ENCODE measurements around the gene ALOX5. TPM values are rescaled to one million over a fixed set of nuclear protein-coding genes. Genes with fewer than 3 reads are reported as not detected.

ALOX5 gene
- total and polyA plus RNA-seq, 7 experiments from 2014 or later = 1.0 to 143 (median 4.1) TPM

DNA sequence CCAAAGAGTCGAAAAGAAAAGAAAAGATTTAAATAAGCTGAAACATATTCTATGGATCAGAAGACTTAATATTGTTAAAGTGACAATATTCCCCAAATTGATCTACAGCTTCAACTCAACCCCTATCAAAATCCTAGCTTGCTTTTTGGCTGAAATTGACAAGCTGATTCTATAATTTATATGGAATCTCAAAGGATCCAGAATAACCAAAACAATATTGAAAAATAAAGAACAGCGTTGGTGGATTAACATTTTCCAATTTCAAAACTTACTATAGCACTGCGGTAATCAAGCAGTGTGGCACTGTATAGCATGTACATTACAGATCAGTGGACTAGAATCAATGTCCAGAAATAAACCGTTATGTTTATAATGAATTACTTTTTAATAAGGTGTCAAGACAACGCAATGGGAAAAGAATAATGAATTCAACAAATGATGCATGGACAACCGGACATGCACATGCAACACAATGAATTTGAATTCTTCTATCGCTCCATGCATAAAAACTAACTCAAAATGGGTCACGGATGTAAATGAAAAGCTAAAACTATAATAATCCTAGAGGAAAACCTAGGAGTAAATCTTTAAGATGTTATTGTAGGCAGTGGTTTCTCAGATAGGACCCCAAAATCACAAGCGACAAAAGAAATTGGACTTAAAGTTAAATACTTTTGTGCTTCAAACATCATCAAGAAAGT is 1.6 kb upstream of the ALOX5 start:
- Mint-ChIP-seq H3K27ac (peak overlapping the region in 1 of 9 donors; percentile 45), H3K9me3 (peaks cover 0 to 6% (median 0%) of the 10 kb centered on the region in 11 donors), H3K4me1 (peaks cover 8 to 33% (median 20%) of the 10 kb centered on the region in 7 donors), H3K36me3 (peaks cover 0 to 11% (median 0%) of the 10 kb centered on the region in 5 donors), H3K27me3 (peaks cover 41 to 85% (median 51%) of the 10 kb centered on the region in 5 donors), H3K4me3 (peak overlapping the region in 9 of 10 donors; percentile 67 to 92 (median 85))
- intact Hi-C loops (cut with micrococcal nuclease) = loop anchor here (10.0 kb wide), 2 partner anchors 302 to 322 kb away; partner anchors contain the start of gene ZFAND4 (in 1 of the 2)
- H3K4me1 ChIP-seq (ENCODE audit: control insufficient read depth in 2 of 2, insufficient read depth in 2 of 2, low read length in 2 of 2) = peaks cover 0 to 6% of the 10 kb centered on the region in 2 donors
- no peak for DNase-seq
- H3K27me3 ChIP-seq (ENCODE audit: control insufficient read depth in 2 of 2, insufficient read depth in 2 of 2, low read length in 2 of 2) = peaks cover 0 to 10% of the 10 kb centered on the region in 2 donors
- ChIA-PET CTCF (no interaction called here), POLR2A (no interaction called here)
- no peaks in the 10 kb centered on the region for H3K9me3 ChIP-seq (ENCODE audit: control insufficient read depth in 2 of 3, low read length in 3 of 3)
- no peak overlapping the region for H3K27ac ChIP-seq (ENCODE audit: low read depth, low read length)
- H3K36me3 ChIP-seq (ENCODE audit: control insufficient read depth in 2 of 3, insufficient read depth in 3 of 3, low read length in 3 of 3) = no peaks in the 10 kb centered on the region
- no peak overlapping the region for H3K4me3 ChIP-seq (ENCODE audit: low read length)
- ATAC-seq = no peak

DNA sequence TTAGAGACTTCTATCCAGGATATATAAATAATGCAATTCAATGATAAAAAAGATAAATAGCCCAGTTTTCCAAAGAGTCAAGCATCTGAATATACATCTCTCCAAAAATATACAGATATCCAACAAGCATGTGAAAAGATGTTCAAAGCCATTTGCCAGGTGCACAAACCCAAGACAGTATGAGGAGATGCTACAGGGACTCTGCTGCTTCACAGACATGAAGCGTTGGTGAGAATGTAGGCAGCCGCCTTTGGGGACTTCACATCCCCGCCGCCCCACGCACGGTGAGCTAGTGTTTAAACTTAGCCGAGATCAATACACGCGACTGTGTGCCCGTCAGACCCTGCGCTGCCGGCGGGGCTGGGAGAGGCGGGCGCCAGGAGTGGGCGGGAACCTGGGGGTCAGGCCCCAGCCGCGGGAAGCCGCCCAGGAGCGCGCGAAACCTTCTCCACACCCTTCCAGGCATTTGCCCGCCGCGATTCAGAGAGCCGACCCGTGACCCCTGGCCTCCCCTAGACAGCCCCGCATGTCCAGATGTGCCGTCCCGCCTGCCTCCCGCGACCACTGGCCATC is 927 bp upstream of the ALOX5 start:
- H3K27me3 ChIP-seq (ENCODE audit: control insufficient read depth in 2 of 2, insufficient read depth in 2 of 2, low read length in 2 of 2) = peaks cover 0 to 10% of the 10 kb centered on the region in 2 donors
- peak overlapping the region; percentile 37 for H3K4me3 ChIP-seq (ENCODE audit: low read length)
- POLR2A ChIA-PET = no interaction called here
- peak; percentile 54 for ATAC-seq
- CTCF ChIA-PET = no interaction called here
- H3K9me3 Mint-ChIP-seq = peaks cover 0 to 4% (median 0%) of the 10 kb centered on the region in 11 donors
- H3K36me3 ChIP-seq (ENCODE audit: control insufficient read depth in 2 of 3, insufficient read depth in 3 of 3, low read length in 3 of 3) = no peaks in the 10 kb centered on the region
- peaks cover 8 to 33% (median 21%) of the 10 kb centered on the region in 7 donors for H3K4me1 Mint-ChIP-seq
- intact Hi-C loops (cut with micrococcal nuclease) = loop anchor here (10.0 kb wide), 2 partner anchors 302 to 322 kb away; partner anchors contain the start of gene ZFAND4 (in 1 of the 2)
- peaks cover 0 to 7% (median 0%) of the 10 kb centered on the region in 5 donors for H3K36me3 Mint-ChIP-seq
- H3K27ac Mint-ChIP-seq = peak overlapping the region in 2 of 9 donors; percentile 45 to 62
- H3K27me3 Mint-ChIP-seq = peaks cover 41 to 87% (median 51%) of the 10 kb centered on the region in 5 donors
- H3K9me3 ChIP-seq (ENCODE audit: control insufficient read depth in 2 of 3, low read length in 3 of 3) = no peaks in the 10 kb centered on the region
- H3K4me3 Mint-ChIP-seq = peak overlapping the region; percentile 67 to 92 (median 86)
- H3K27ac ChIP-seq (ENCODE audit: low read depth, low read length) = no peak overlapping the region
- H3K4me1 ChIP-seq (ENCODE audit: control insufficient read depth in 2 of 2, insufficient read depth in 2 of 2, low read length in 2 of 2) = peaks cover 0 to 6% of the 10 kb centered on the region in 2 donors
- peak in 3 of 9 donors; percentile 6 to 37 (median 7) for DNase-seq

DNA sequence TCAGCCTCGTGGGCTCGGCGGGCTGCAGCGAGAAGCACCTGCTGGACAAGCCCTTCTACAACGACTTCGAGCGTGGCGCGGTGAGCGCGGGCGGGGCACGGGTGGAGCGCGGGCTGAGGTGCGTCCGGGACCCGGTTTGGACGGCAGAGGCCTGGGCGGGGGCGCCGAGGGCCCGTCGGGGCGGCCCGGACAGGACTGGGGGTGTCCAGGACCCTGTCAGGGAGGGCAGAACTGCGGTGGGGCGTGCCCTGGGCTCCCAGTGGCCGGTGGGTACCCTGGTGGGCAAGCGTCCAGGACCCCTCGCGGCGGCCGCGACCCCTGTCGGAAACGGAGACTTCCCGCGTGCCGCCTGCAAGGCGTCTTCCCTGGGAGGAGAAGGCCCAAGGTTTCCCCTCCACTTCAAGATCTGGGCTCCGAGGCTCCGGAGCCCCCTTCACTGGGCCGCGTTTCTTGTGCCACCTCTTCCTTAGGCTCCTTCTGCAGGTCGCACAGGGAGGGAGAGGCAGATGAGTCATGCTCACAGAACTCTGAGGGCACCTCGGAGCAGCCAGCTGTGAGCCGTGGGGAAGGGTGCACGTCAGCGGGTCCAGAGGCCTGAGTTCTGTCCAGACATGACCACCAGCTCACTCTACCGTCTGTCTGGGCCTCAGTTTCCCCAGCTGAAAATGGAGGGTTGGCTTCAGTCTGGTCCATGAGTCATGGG is 485 bp downstream of the ALOX5 start:
- H3K9me3 Mint-ChIP-seq = no peaks in the 10 kb centered on the region
- intact Hi-C loops (cut with micrococcal nuclease) = loop anchor here (2.0 to 10.0 kb wide), 3 partner anchors 46 to 320 kb away; partner anchors contain the start of gene ZFAND4 (in 1 of the 2)
- H3K27me3 ChIP-seq (ENCODE audit: control insufficient read depth in 2 of 2, insufficient read depth in 2 of 2, low read length in 2 of 2) = peaks cover 0 to 10% of the 10 kb centered on the region in 2 donors
- H3K4me3 ChIP-seq (ENCODE audit: low read length) = no peak overlapping the region
- peaks cover 35 to 73% (median 38%) of the 10 kb centered on the region in 5 donors for H3K27me3 Mint-ChIP-seq
- no peaks in the 10 kb centered on the region for H3K9me3 ChIP-seq (ENCODE audit: control insufficient read depth in 2 of 3, low read length in 3 of 3)
- H3K4me1 Mint-ChIP-seq = peaks cover 8 to 29% (median 21%) of the 10 kb centered on the region in 7 donors
- ChIA-PET POLR2A (no interaction called here), CTCF (no interaction called here)
- peaks cover 0 to 6% of the 10 kb centered on the region in 2 donors for H3K4me1 ChIP-seq (ENCODE audit: control insufficient read depth in 2 of 2, insufficient read depth in 2 of 2, low read length in 2 of 2)
- H3K36me3 Mint-ChIP-seq = peaks cover 0 to 6% (median 0%) of the 10 kb centered on the region in 5 donors
- DNase-seq = peak in 1 of 9 donors; percentile 11
- ATAC-seq = no peak
- H3K36me3 ChIP-seq (ENCODE audit: control insufficient read depth in 2 of 3, insufficient read depth in 3 of 3, low read length in 3 of 3) = no peaks in the 10 kb centered on the region
- H3K4me3 Mint-ChIP-seq = peak overlapping the region in 9 of 10 donors; percentile 41 to 92 (median 67)
- H3K27ac ChIP-seq (ENCODE audit: low read depth, low read length) = no peak overlapping the region
- peak overlapping the region in 1 of 9 donors; percentile 42 for H3K27ac Mint-ChIP-seq

DNA sequence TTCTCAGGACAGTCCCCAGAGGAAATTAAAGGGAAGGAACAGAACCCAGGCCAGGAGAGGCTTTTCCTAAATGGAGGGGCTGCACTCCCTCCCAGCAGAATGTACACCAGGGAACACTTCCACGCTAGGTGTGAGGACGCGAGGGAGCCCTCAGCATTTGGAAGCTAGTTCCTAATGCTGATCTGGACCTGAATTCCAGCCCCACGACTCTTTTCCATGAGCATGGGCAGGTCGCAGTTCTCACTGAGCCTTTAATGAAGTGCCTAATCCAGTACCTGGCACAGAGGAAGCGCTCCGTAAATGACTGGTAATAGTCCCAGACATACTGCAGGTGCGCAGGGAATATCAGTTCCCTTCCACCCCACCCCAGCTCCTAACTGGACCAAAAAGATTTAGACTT is 1.1 kb downstream of the ALOX5 start:
- Mint-ChIP-seq H3K9me3 (no peaks in the 10 kb centered on the region), H3K36me3 (peaks cover 0 to 6% (median 0%) of the 10 kb centered on the region in 5 donors), H3K27me3 (peaks cover 32 to 67% (median 32%) of the 10 kb centered on the region in 5 donors), H3K4me3 (peak overlapping the region; percentile 42 to 92 (median 60)), H3K4me1 (peaks cover 8 to 29% (median 21%) of the 10 kb centered on the region in 7 donors), H3K27ac (no peak overlapping the region)
- ChIA-PET CTCF (no interaction called here), POLR2A (no interaction called here)
- no peak overlapping the region for H3K4me3 ChIP-seq (ENCODE audit: low read length)
- ATAC-seq (no peak), DNase-seq (no peak)
- no peaks in the 10 kb centered on the region for H3K9me3 ChIP-seq (ENCODE audit: control insufficient read depth in 2 of 3, low read length in 3 of 3)
- intact Hi-C loops (cut with micrococcal nuclease) = loop anchor here (2.0 to 10.0 kb wide), 3 partner anchors 46 to 320 kb away; partner anchors contain the start of gene ZFAND4 (in 1 of the 2)
- peaks cover 0 to 10% of the 10 kb centered on the region in 2 donors for H3K27me3 ChIP-seq (ENCODE audit: control insufficient read depth in 2 of 2, insufficient read depth in 2 of 2, low read length in 2 of 2)
- H3K36me3 ChIP-seq (ENCODE audit: control insufficient read depth in 2 of 3, insufficient read depth in 3 of 3, low read length in 3 of 3) = no peaks in the 10 kb centered on the region
- peaks cover 0 to 6% of the 10 kb centered on the region in 2 donors for H3K4me1 ChIP-seq (ENCODE audit: control insufficient read depth in 2 of 2, insufficient read depth in 2 of 2, low read length in 2 of 2)
- H3K27ac ChIP-seq (ENCODE audit: low read depth, low read length) = no peak overlapping the region

DNA sequence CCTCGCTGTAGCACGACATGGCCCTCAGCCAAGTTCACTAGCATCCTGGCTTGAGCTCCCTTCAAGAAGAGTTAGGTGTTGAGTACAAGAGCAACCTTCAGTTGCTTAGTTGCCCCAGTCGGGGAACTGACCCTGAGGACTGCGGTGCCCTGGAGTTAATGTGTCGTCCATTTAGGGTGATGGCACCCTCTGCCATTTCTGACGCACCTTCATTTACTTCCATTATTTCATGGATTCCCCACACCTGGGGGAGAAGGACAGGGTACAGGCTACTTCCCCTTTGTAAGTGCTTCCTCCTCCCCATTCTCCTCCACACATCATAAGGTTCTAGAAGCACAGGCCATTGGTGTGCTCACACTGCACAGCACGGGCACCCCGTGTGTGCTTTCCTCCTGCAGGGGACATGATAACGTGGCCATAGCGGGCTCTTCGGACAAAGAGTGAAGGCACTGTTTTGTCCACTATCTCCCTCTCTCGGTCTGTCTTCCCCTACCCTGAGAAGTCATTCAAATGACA is 1.8 kb downstream of the ALOX5 start:
- H3K27ac Mint-ChIP-seq = peak overlapping the region in 2 of 9 donors; percentile 33 to 44
- ATAC-seq = peak; percentile 24
- peaks cover 25 to 60% (median 28%) of the 10 kb centered on the region in 5 donors for H3K27me3 Mint-ChIP-seq
- ChIA-PET CTCF (no interaction called here), POLR2A (no interaction called here)
- H3K4me3 Mint-ChIP-seq = peak overlapping the region; percentile 42 to 92 (median 62)
- Histone ChIP-seq H3K27me3 (ENCODE audit: control insufficient read depth in 2 of 2, insufficient read depth in 2 of 2, low read length in 2 of 2) (peaks cover 0 to 10% of the 10 kb centered on the region in 2 donors), H3K27ac (ENCODE audit: low read depth, low read length) (no peak overlapping the region), H3K36me3 (ENCODE audit: control insufficient read depth in 2 of 3, insufficient read depth in 3 of 3, low read length in 3 of 3) (no peaks in the 10 kb centered on the region), H3K9me3 (ENCODE audit: control insufficient read depth in 2 of 3, low read length in 3 of 3) (no peaks in the 10 kb centered on the region), H3K4me1 (ENCODE audit: control insufficient read depth in 2 of 2, insufficient read depth in 2 of 2, low read length in 2 of 2) (peaks cover 0 to 6% of the 10 kb centered on the region in 2 donors), H3K4me3 (ENCODE audit: low read length) (no peak overlapping the region)
- H3K9me3 Mint-ChIP-seq = no peaks in the 10 kb centered on the region
- no peak for DNase-seq
- intact Hi-C loops (cut with micrococcal nuclease) = loop anchor here (2.0 to 10.0 kb wide), 3 partner anchors 45 to 319 kb away; partner anchors contain the start of gene ZFAND4 (in 1 of the 2)
- H3K4me1 Mint-ChIP-seq = peaks cover 8 to 29% (median 21%) of the 10 kb centered on the region in 7 donors
- H3K36me3 Mint-ChIP-seq = peaks cover 0 to 6% (median 0%) of the 10 kb centered on the region in 5 donors

DNA sequence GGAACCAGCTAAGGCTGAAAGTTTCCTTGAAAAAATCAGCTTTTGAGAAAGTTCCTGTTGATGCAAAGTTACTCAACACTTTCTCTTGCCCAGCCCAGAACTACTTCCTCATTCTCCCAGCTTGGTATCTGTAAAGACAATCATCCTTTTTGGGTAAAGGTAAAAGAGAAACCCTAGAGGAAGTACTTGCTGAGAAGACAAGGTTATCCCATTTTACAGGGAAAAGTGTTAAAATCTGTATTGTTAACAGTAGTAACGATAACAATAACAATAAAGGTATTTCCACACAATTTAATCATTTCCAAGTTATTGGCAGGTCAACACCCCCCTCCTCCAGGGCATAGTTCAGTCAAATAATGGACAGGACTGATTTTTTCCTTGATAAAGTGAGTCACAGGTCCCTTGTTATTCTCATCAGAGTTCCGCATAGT is 2.4 kb downstream of the ALOX5 start:
- no peaks in the 10 kb centered on the region for H3K9me3 ChIP-seq (ENCODE audit: control insufficient read depth in 2 of 3, low read length in 3 of 3)
- H3K4me1 Mint-ChIP-seq = peaks cover 8 to 29% (median 21%) of the 10 kb centered on the region in 7 donors
- DNase-seq (no peak), ATAC-seq (peak; percentile 16)
- no peaks in the 10 kb centered on the region for H3K9me3 Mint-ChIP-seq
- no peak overlapping the region for H3K27ac Mint-ChIP-seq
- H3K27ac ChIP-seq (ENCODE audit: low read depth, low read length) = no peak overlapping the region
- H3K36me3 ChIP-seq (ENCODE audit: control insufficient read depth in 2 of 3, insufficient read depth in 3 of 3, low read length in 3 of 3) = no peaks in the 10 kb centered on the region
- H3K27me3 ChIP-seq (ENCODE audit: control insufficient read depth in 2 of 2, insufficient read depth in 2 of 2, low read length in 2 of 2) = peaks cover 0 to 7% of the 10 kb centered on the region in 2 donors
- peaks cover 0 to 6% (median 0%) of the 10 kb centered on the region in 5 donors for H3K36me3 Mint-ChIP-seq
- POLR2A ChIA-PET = no interaction called here
- intact Hi-C loops (cut with micrococcal nuclease) = loop anchor here (10.0 kb wide), 2 partner anchors 298 to 318 kb away; partner anchors contain the start of gene ZFAND4 (in 1 of the 2)
- H3K4me3 Mint-ChIP-seq = peak overlapping the region in 1 of 10 donors; percentile 2
- no peak overlapping the region for H3K4me3 ChIP-seq (ENCODE audit: low read length)
- CTCF ChIA-PET = no interaction called here
- peaks cover 0 to 6% of the 10 kb centered on the region in 2 donors for H3K4me1 ChIP-seq (ENCODE audit: control insufficient read depth in 2 of 2, insufficient read depth in 2 of 2, low read length in 2 of 2)
- H3K27me3 Mint-ChIP-seq = peaks cover 22 to 54% (median 24%) of the 10 kb centered on the region in 5 donors

Measured in naive thymus-derived CD4-positive, alpha-beta T cell (primary cell).